RKO (cell line): ENCODE data around the gene METTL14.
A peak's percentile ranks its signal among the peaks of the same experiment; 100 is the strongest.

Source experiments
- DNase-seq: peaks from one replicate; pipeline ENCODE4 v3.0.0-alpha.2; 2016; ENCODE audit warnings: low spot score

Gene METTL14

DNA sequence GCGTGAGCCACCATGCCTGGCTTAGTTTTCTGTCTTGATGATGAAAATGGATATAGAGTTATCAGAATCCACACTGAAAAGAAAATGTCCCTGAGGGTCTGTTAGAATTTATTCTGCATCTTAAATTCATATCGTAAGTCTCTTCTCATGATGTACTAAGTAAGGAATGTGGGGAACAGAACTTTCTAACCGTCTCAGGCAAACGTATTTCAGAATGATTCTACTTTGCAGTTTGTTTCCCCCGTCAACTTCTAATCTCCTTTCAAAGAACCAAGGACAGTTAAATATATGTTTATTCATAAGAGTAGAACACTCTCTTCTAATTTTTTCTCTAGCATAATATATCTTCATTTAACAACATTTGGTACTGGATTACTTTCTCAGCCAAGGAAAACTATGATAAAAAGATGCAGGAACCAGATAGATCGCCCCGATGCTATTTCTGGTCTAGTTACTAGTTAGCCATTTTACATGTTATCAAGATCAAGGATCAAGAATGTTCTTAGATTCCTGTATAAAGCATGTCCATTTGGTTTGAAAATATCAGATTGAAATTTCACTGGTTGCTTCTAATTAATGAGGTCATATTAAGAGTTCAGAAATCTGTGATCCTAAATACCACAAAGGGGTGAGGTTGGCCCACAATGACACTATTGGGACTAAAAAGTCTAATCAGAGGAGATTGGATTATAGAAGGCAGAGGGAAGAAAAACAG is 49.5 kb downstream of the METTL14 start:
- no peak for DNase-seq

DNA sequence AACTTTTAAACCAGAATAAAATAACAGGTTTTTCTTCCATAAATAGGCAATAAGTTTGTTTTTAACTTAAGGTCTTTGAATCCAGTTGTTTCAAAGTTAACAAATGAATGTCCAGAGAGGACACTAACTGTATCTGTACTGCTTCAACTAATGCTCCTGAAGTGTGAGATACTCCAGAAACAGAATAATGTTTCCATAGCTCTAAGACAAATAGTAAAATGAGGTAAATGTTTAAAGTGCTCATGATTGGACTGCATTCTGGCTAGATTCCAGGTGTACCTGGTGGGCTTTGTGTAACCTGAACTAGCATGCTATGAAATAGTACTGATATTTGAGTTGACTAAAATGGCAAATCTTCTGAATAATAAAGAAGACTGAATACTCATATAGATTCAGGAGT is 51.7 kb downstream of the METTL14 start:
- DNase-seq = no peak

DNA sequence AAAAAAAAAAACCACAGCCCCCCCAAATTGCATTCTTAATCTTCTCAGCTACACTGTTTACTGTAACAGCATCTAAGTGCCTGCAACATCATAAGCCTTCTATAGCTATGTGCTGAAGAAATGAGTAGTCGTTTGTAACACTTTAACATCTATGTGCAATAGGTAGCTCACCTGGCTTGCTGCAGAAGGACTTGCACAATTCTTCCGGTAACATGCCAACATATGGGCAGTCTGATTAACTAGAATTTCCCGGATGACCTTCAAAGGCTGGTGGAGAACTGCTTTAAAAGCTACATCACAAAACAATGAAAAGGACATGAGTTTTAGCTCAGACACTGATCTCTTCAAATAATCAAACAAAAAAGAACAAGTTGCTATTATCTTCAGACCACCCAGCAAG is 52.9 kb downstream of the METTL14 start:
- DNase-seq = no peak

DNA sequence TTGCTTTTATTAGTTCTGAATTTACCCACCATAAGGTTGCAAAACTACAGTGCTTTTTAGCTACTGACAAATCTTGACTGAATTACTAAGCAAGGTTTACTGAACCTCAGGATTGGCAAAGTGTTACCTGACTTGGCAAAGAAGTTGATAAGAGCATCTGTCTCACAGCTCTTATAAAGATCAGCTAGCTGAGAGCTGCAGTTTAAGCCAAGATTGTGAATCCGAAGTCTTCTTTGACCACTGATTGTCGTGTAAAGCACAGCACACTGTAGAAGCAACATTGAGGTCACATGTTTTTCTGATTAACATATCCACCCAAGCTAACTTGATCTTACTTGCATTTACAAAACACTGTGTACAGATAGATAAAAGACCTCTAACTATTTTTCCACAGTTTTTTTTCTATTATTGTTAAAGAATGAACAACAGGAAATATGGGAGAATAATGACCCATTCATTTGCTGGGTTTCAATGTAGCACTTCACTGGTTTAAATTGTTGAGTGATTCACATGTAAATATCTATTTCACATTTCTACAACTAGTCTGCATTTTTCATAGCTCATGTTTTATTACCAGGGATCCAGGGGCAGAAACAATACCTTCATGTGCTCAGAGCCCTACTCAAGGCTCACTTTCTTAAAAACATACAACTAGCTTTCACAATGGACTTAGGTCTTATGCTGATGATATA is 54.0 kb downstream of the METTL14 start:
- DNase-seq = no peak

DNA sequence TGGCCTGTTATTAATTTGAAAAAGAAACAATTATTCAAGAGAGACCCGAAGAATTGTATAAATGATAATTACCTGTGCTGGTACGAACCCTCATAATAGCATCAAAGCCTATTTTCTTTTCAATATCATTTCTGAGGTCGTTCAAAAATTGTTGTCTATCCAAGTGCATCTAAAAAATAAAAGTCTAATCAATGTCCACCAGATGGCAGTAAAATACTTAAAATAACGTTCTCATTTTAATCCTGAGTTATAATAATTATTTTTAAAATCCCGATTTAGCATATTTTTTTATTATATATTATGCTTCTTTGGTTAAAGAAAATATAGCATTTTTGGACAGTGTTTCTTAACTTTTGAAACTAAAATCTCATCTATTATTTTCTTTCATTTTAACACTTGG is 55.7 kb downstream of the METTL14 start:
- DNase-seq = peak; percentile 51

DNA sequence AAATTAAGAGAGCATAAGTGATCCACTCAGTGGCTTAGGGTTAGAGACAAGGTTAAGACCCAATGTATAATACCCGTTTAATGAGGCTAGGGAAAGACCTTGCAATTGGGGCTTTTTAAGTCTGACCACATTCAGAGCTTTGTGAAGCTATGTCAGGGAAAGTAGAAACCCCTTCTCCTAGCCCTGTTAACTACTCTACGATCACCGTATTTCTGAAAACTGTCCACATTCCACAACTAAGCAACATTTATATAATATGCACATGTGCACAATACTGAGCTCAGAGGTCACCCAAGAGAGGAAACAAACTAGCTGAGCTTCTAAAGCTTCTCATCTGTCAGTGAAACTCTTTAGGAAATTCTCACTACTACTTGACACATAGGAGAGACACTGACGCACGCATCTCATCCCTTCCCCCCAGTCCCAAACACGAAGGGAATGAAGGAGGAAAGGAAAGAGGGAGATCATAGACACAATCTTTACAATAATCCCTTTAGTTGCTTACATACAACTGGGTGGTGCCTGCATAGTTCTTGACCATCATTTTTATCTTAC is 56.2 kb downstream of the METTL14 start:
- DNase-seq = no peak

DNA sequence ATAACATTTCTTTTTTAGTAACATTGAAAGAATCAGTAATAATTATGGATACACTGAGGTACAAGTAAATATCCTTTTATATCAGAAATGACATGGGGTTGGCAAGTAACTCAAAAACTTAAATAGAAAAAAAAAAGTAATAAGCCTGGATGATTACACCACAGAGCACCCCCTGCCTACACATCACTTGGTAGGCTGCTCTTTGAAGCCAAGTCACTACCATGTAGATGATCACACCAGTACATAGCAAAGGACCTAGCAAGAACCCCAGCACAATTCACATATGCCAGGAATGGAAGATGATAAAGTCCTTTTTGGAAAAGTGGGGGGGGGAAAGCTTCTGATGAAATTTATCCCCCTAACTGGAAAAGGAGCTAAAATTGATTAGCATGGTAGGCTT is 56.9 kb downstream of the METTL14 start:
- no peak for DNase-seq

DNA sequence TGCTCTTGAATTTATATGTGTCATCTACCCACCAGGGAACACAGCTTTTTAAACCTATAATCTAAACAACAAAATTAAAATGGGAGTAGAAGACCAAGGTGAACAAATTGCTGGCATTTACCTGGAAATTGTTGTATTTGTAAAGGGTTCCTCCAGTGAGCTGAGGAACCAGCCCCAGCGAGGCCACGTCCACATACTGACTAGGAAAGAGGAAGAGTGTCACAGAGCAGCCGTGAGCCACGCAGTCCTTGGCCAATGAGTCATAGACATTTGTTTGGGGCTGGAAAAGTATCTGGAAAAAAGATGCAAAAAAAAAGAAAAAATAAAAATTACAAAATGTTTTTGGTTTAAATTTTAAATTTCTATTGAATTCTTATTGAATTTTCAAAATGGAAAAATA is 58.7 kb downstream of the METTL14 start:
- DNase-seq = no peak

DNA sequence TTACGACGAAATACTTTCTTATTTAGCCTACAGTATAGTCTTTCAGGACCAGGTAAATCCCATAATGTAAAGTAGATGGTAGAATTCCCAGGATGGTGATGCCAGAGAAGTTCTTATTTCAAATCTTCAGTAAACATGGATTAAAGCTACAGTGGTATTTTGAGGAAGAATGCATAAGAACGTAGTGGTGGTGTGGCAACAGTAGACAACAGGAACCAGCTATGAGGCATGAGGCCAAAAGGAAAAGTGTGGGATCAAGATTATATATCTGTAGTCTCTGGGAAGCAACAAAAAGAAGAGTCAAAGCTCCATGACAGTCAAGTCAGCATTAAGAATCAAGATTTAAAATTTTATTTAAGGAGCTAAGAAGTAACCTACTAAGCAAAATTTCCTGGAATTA is 60.2 kb downstream of the METTL14 start:
- DNase-seq = no peak

DNA sequence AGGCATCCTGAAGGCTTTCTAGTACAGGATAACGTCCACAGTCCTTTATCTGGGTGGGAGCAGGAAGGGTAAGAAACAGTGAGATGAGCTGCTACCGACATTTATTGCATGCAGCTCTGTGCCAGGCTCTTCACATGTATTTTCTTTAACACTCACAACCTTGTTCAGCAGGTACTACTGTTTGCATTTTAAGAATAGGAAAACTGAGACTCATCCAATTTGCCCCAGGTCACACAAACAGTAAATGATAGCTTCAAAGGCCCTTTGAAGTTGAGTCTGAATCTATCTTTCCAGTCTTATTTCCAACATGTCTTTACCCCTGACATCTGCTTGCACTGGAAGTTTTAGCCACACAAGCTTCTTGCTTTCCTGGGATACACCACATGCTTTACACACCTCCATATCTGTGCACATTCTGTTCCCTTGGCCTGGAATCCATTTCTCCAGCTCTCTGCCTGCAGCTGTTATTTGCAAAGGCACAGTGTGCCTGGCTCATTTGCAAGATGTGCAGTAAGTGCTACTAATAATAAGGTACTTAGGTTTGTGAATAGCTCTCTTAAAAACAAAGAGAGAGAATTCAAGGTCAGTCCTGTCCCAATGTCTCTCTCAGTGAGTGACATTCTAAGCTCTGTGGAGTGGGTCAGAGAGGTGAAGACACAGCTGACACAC is 61.2 kb downstream of the METTL14 start:
- DNase-seq = no peak

DNA sequence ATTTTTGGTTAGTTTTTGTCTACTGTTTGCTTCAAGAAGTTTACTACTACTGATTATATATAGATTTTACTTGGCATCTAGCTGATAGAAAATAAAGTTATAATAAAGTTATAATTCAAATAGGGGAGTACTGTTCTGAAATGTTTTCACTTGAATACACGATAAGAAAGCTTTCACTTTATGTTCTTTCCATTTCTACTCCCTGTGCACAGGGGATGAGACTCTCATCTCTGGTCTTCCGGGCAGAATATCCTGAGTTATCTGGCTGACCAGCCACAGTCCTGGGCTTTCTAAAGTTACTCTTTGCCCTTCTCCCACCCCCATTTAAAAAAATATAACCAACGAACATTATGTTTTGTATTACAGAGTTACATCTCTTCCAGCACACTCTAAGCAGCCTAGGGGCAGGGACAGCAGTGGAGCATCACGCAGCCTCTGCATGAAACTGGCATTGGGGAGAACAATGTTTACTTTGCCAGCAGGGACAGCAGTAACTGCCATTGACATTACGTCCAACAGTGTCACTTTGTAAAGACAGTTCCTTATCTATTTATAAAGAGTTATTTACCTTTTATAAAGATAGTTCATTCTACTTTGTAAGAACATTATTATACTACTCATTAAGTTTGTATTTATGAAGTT is 64.3 kb downstream of the METTL14 start:
- no peak for DNase-seq

DNA sequence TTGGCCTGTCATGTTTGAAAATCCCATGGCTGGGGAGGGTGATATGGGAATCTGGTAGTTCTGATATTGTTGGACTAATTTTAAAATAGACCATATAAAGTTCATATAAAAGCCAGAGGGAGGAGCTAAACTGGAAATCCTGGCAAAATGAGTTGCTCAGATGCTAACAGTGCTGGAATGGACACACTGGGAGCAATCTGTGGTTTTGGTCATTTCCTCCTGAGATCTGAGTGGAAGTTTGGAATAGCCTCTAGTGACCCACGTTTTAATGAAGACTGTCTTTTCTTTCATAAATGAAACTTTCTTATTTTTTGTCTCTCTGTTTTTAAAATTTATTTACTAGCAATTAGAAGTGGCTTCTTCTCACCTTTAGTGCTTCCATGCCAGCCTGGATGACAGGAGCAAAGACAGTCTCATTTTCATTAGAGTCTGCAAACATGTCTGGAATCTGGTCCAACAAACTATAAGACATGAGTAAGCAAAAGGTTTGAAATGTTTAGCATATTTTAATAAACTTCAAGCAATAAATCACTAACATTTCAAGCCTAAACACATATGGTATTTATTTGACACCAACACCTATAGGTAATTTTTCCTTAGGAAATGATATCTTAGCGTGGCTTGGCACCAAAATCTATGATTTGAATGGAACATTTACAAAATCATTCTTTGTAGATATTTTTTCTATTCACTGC is 66.6 kb downstream of the METTL14 start:
- DNase-seq = no peak

DNA sequence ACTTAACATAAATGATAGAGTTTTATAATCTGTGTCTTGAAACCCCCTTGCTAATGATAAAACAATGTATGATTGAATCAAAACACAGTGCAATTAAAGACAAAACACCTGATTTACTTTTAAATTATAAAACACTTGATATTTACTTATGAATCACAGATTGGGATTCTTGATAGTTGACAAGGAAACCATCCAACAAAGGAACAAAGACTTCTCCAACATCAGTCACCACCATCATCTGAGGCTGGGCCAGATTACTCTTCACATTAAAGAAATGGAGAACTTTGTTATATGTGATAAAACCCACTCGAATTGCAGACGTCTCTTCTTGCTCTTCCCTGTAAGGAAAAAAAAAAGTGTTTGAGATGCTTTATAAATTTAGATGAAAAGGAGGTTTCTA is 67.4 kb downstream of the METTL14 start:
- no peak for DNase-seq

DNA sequence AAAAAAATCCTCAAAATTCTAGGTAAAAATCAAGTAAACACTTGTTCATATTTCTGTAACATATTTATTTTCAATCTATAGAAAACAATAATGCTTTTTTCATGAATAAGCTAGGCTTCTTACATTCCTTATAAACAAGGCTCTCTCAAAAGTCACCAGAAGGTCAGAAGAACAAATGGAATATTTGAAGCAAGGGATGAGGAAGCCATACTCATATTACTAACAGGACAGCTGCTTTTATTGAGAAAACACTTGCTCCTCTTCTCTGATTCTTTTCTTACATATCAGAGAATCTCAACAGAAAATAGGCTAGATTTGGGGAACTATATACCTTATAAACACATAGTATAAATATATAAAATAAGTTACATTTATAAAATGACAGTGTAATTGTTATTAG is 67.9 kb downstream of the METTL14 start:
- DNase-seq = no peak

DNA sequence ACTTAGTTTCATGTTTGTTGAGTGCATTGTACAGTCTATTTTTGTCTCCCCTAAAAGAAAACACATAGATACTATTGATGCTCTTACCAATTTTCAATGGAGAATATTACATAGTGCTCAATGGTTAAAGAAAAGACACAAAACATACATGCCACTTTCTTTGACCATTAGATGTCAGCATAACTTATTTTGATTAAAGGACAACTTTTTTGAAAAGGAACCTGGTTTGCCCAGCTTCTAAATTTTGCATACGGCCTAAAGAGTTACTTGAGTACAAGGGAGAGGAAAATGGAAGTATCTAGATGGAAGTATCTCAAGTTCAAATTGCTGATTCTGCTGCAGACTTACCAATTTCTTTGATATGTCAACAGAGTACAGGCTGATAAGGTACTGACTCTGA is 68.5 kb downstream of the METTL14 start:
- DNase-seq = no peak

DNA sequence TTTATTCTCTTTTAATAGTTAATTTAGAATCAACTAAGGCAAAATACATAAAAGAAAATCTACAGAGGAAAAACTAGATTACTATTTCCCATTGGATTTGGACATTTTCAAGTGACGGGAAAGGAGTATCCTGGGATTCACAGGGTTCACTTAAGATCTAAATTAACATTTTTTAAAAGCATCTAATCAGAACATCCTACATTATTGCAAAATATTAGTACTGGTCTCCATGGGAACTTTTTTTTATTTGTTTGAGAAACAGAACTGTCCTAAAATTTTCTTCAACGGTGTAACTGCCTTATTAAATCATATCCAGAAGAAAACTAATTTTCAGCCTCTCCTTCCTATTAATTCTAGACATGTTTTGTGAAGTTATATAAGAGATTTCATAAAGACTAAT is 69.7 kb downstream of the METTL14 start:
- DNase-seq = no peak

DNA sequence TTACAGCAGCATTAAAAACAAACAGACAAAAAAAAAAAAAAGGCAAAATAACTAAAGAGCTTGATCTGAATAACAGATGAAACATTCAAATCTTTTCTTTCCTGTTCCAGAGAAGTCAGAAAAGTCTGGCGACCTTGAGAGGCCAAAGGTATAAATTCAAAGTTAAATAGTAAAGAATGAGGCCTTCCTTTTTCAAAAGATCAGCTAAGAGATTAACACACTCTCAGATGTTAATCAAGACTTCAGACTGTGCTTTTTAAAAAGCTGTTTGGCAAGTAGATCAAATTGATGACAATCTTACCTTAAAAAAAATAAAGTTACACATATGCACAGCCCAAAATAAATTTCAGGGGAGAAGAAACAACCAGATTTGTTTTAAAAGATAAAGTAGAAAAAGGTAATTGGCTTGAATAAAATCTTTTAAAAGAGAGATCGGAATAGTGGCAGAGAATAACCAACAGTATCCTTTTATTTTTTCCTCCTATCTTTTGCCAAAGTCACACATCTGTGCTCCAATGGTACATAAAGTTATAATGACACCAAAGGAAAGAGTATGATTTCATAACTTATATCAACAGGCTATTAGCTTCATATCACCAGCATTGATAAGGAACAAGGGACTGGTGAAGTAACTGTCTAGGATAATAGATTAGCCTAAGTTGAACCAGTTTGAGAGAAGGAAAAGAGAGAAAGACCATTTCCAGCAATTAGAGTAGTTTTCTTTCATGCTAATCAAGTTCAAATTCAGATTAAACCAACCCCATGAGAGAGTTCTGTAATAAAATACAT is 70.4 kb downstream of the METTL14 start:
- no peak for DNase-seq

DNA sequence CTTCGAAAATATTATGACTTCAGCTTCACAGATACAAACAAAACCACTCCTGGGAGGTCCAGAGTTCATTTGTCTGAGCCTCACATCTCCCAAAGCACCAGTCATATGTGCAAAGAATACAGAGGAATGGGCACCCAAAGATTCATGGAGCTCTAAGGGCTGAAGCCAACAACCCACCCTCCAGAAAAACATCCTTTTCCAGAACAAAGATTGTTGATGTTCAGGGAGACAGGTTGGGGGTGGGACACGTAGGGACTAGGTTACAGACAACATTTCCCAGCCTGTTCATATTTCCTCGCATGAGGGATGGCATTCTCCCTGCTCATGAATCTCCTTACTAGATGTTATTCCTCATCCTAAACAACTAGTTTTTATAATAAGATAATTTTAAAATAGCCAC is 71.2 kb downstream of the METTL14 start:
- DNase-seq = no peak

DNA sequence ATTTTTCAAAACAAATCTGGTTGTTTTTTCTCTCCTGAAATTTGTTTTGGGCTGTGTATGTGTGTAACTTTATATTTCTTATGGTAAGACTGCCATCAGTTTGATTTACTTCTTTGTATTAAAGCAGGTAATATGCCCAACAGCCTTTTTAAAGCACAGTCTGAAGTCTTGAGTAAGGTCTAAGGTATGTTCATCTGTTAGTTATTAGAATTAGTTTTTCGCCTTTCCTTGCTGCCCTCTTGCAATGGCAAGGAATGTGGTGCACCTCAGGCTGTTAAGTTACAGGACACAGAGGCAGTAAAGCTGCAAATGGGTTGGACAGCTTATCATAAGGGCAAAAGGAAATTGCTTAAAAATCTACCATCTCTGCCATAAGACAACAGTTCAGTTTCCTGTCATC is 71.8 kb downstream of the METTL14 start:
- no peak for DNase-seq

DNA sequence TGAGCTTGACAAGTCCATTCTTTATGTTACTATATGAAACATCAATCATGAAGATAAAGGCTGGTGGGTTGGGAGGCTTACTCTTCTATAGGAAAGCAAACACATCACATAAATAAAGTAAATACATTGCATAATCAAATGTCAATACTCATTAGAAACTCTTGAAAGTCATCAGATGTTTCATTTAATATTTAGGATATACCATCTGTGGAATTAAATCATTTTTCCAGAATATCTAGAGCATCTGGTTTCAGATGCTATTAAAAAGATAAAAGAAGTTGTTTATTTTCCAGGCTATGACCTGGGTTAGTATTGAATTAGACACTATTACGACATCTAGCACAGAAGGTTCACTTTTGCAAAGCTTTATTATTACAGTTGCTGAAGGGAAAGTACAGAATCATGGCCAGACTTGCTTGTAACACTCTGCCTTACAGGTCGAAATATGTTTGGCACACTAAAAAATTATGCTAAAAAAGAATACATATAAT is 72.6 kb downstream of the METTL14 start:
- DNase-seq = no peak

DNA sequence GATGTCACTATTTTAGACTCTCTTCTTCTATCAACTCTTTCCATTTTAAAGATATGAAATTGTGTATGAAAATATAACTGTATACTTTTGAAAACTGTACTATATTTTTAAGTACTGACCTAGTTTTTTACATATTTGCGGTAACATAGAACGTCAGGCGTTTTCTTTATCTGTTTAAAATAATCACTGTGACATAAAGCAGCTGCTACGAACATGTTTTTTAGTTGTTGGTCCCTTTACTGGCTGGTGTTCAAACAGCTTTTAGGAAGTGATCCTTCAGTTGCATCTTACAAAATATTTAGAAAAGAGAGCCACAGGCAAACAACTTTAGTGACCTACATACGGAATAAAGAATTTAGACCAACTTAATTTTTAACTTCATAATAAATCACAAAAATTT is 73.1 kb downstream of the METTL14 start:
- DNase-seq = no peak
